ENCODE data around the gene FBN1.

The FBN1 gene

GRCh38 chr15:48501208-48501607, 144.3 kb downstream of the FBN1 start:
- Histone ChIP-seq H3K9ac (ENCODE audit: low read depth, low read length) (no peak overlapping the region), H3K9me3 (replicated peaks; ENCODE audit: low read length) (no peaks in the 10 kb centered on the region), H3K36me3 (ENCODE audit: insufficient read depth, low read length) (peaks cover 97% of the 10 kb centered on the region), H3K27me3 (ENCODE audit: control insufficient read depth, insufficient read depth, low read length) (no peaks in the 10 kb centered on the region), H3K4me2 (ENCODE audit: low read length) (no peak overlapping the region), H3K4me1 (ENCODE audit: control insufficient read depth, insufficient read depth, low read length) (no peaks in the 10 kb centered on the region), H3K4me3 (ENCODE audit: low read length) (no peak overlapping the region)

- no peaks in the 10 kb centered on the region for H3K27me3 ChIP-seq (ENCODE audit: control insufficient read depth, insufficient read depth, low read length)
- no peak overlapping the region for H3K4me2 ChIP-seq (ENCODE audit: low read length)
- peaks cover 97% of the 10 kb centered on the region for H3K36me3 ChIP-seq (ENCODE audit: insufficient read depth, low read length)
Measured at GRCh38 chr15:48500595-48500994, 144.9 kb downstream of the FBN1 start.

GRCh38 chr15:48499978-48500377, 145.5 kb downstream of the FBN1 start:
- Histone ChIP-seq H3K4me3 (ENCODE audit: low read length) (no peak overlapping the region), H3K36me3 (ENCODE audit: insufficient read depth, low read length) (peaks cover 97% of the 10 kb centered on the region), H3K4me2 (ENCODE audit: low read length) (no peak overlapping the region), H3K4me1 (ENCODE audit: control insufficient read depth, insufficient read depth, low read length) (peaks cover 9% of the 10 kb centered on the region), H3K27me3 (ENCODE audit: control insufficient read depth, insufficient read depth, low read length) (no peaks in the 10 kb centered on the region), H3K9me3 (replicated peaks; ENCODE audit: low read length) (no peaks in the 10 kb centered on the region), H3K9ac (ENCODE audit: low read depth, low read length) (no peak overlapping the region)

More at GRCh38 chr15:48500595-48500994, 144.9 kb downstream of the FBN1 start:
- Histone ChIP-seq H3K4me1 (ENCODE audit: control insufficient read depth, insufficient read depth, low read length) (peaks cover 3% of the 10 kb centered on the region), H3K4me3 (ENCODE audit: low read length) (no peak overlapping the region), H3K9me3 (replicated peaks; ENCODE audit: low read length) (no peaks in the 10 kb centered on the region), H3K9ac (ENCODE audit: low read depth, low read length) (no peak overlapping the region)

- no peaks in the 10 kb centered on the region for H3K27me3 ChIP-seq (ENCODE audit: control insufficient read depth, insufficient read depth, low read length)
- H3K9me3 ChIP-seq (replicated peaks; ENCODE audit: low read length), result no peaks in the 10 kb centered on the region
- peaks cover 95% of the 10 kb centered on the region for H3K36me3 ChIP-seq (ENCODE audit: insufficient read depth, low read length)
- no peak overlapping the region for H3K4me3 ChIP-seq (ENCODE audit: low read length)
- H3K9ac ChIP-seq (ENCODE audit: low read depth, low read length), result no peak overlapping the region
- peaks cover 21% of the 10 kb centered on the region for H3K4me1 ChIP-seq (ENCODE audit: control insufficient read depth, insufficient read depth, low read length)
- H3K4me2 ChIP-seq (ENCODE audit: low read length), result no peak overlapping the region
Measured at GRCh38 chr15:48498828-48499227, 146.7 kb downstream of the FBN1 start.

GRCh38 chr15:48494631-48495030, 150.9 kb downstream of the FBN1 start:
- peaks cover 86% of the 10 kb centered on the region for H3K36me3 ChIP-seq (ENCODE audit: insufficient read depth, low read length)
- no peaks in the 10 kb centered on the region for H3K27me3 ChIP-seq (ENCODE audit: control insufficient read depth, insufficient read depth, low read length)

GRCh38 chr15:48493763-48494225, 151.7 kb downstream of the FBN1 start:
- peak overlapping the region; percentile 81 for H3K9ac ChIP-seq (ENCODE audit: low read depth, low read length)

More at GRCh38 chr15:48494631-48495030, 150.9 kb downstream of the FBN1 start:
- Histone ChIP-seq H3K4me3 (ENCODE audit: low read length) (peak overlapping the region; percentile 12), H3K9ac (ENCODE audit: low read depth, low read length) (peak overlapping the region; percentile 81), H3K4me2 (ENCODE audit: low read length) (peak overlapping the region; percentile 66), H3K9me3 (replicated peaks; ENCODE audit: low read length) (no peaks in the 10 kb centered on the region), H3K4me1 (ENCODE audit: control insufficient read depth, insufficient read depth, low read length) (peaks cover 32% of the 10 kb centered on the region)

GRCh38 chr15:48493084-48493762, 152.3 kb downstream of the FBN1 start:
- Histone ChIP-seq H3K4me3 (ENCODE audit: low read length) (no peak overlapping the region), H3K9me3 (replicated peaks; ENCODE audit: low read length) (no peaks in the 10 kb centered on the region), H3K27me3 (ENCODE audit: control insufficient read depth, insufficient read depth, low read length) (no peaks in the 10 kb centered on the region), H3K4me2 (ENCODE audit: low read length) (peak overlapping the region; percentile 66), H3K36me3 (ENCODE audit: insufficient read depth, low read length) (peaks cover 86% of the 10 kb centered on the region), H3K4me1 (ENCODE audit: control insufficient read depth, insufficient read depth, low read length) (peaks cover 32% of the 10 kb centered on the region), H3K9ac (ENCODE audit: low read depth, low read length) (peak overlapping the region; percentile 81)

More at GRCh38 chr15:48493763-48494225, 151.7 kb downstream of the FBN1 start:
- Histone ChIP-seq H3K4me2 (ENCODE audit: low read length) (peak overlapping the region; percentile 66), H3K4me3 (ENCODE audit: low read length) (peak overlapping the region; percentile 12), H3K36me3 (ENCODE audit: insufficient read depth, low read length) (peaks cover 86% of the 10 kb centered on the region), H3K4me1 (ENCODE audit: control insufficient read depth, insufficient read depth, low read length) (peaks cover 32% of the 10 kb centered on the region), H3K9me3 (replicated peaks; ENCODE audit: low read length) (no peaks in the 10 kb centered on the region), H3K27me3 (ENCODE audit: control insufficient read depth, insufficient read depth, low read length) (no peaks in the 10 kb centered on the region)

- Histone ChIP-seq H3K4me3 (ENCODE audit: low read length) (no peak overlapping the region), H3K36me3 (ENCODE audit: insufficient read depth, low read length) (peaks cover 93% of the 10 kb centered on the region), H3K9me3 (replicated peaks; ENCODE audit: low read length) (no peaks in the 10 kb centered on the region), H3K4me1 (ENCODE audit: control insufficient read depth, insufficient read depth, low read length) (no peaks in the 10 kb centered on the region), H3K9ac (ENCODE audit: low read depth, low read length) (no peak overlapping the region), H3K4me2 (ENCODE audit: low read length) (no peak overlapping the region), H3K27me3 (ENCODE audit: control insufficient read depth, insufficient read depth, low read length) (no peaks in the 10 kb centered on the region)
Measured at GRCh38 chr15:48486228-48486627, 159.3 kb downstream of the FBN1 start.

- Histone ChIP-seq H3K27me3 (ENCODE audit: control insufficient read depth, insufficient read depth, low read length) (no peaks in the 10 kb centered on the region), H3K4me2 (ENCODE audit: low read length) (no peak overlapping the region), H3K9me3 (replicated peaks; ENCODE audit: low read length) (no peaks in the 10 kb centered on the region), H3K4me3 (ENCODE audit: low read length) (no peak overlapping the region), H3K36me3 (ENCODE audit: insufficient read depth, low read length) (peaks cover 90% of the 10 kb centered on the region), H3K9ac (ENCODE audit: low read depth, low read length) (no peak overlapping the region), H3K4me1 (ENCODE audit: control insufficient read depth, insufficient read depth, low read length) (peaks cover 22% of the 10 kb centered on the region)
Measured at GRCh38 chr15:48481802-48482201, 163.7 kb downstream of the FBN1 start.

- Histone ChIP-seq H3K4me1 (ENCODE audit: control insufficient read depth, insufficient read depth, low read length) (peaks cover 32% of the 10 kb centered on the region), H3K9ac (ENCODE audit: low read depth, low read length) (no peak overlapping the region), H3K27me3 (ENCODE audit: control insufficient read depth, insufficient read depth, low read length) (no peaks in the 10 kb centered on the region), H3K4me3 (ENCODE audit: low read length) (no peak overlapping the region), H3K4me2 (ENCODE audit: low read length) (no peak overlapping the region), H3K9me3 (replicated peaks; ENCODE audit: low read length) (no peaks in the 10 kb centered on the region), H3K36me3 (ENCODE audit: insufficient read depth, low read length) (peaks cover 84% of the 10 kb centered on the region)
Measured at GRCh38 chr15:48479751-48480150, 165.8 kb downstream of the FBN1 start.

- no peaks in the 10 kb centered on the region for H3K9me3 ChIP-seq (replicated peaks; ENCODE audit: low read length)
- peaks cover 37% of the 10 kb centered on the region for H3K4me1 ChIP-seq (ENCODE audit: control insufficient read depth, insufficient read depth, low read length)
- no peak overlapping the region for H3K4me3 ChIP-seq (ENCODE audit: low read length)
- no peak overlapping the region for H3K4me2 ChIP-seq (ENCODE audit: low read length)
- H3K36me3 ChIP-seq (ENCODE audit: insufficient read depth, low read length), result peaks cover 85% of the 10 kb centered on the region
- H3K9ac ChIP-seq (ENCODE audit: low read depth, low read length), result peak overlapping the region; percentile 15
- H3K27me3 ChIP-seq (ENCODE audit: control insufficient read depth, insufficient read depth, low read length), result no peaks in the 10 kb centered on the region
Measured at GRCh38 chr15:48478581-48478980, 166.9 kb downstream of the FBN1 start.

GRCh38 chr15:48477795-48478360, 167.6 kb downstream of the FBN1 start:
- no peak overlapping the region for H3K4me2 ChIP-seq (ENCODE audit: low read length)
- peaks cover 44% of the 10 kb centered on the region for H3K4me1 ChIP-seq (ENCODE audit: control insufficient read depth, insufficient read depth, low read length)
- no peak overlapping the region for H3K4me3 ChIP-seq (ENCODE audit: low read length)
- no peaks in the 10 kb centered on the region for H3K27me3 ChIP-seq (ENCODE audit: control insufficient read depth, insufficient read depth, low read length)
- peaks cover 85% of the 10 kb centered on the region for H3K36me3 ChIP-seq (ENCODE audit: insufficient read depth, low read length)
- H3K9ac ChIP-seq (ENCODE audit: low read depth, low read length), result peak overlapping the region; percentile 15
- no peaks in the 10 kb centered on the region for H3K9me3 ChIP-seq (replicated peaks; ENCODE audit: low read length)
